ENCODE results near the gene MYBPH. TPM values are rescaled to one million over a fixed set of nuclear protein-coding genes. Genes with fewer than 3 reads are reported as not detected.

Gene MYBPH
- total RNA-seq, 1 donor from 2014 or later, result not detected

DNA sequence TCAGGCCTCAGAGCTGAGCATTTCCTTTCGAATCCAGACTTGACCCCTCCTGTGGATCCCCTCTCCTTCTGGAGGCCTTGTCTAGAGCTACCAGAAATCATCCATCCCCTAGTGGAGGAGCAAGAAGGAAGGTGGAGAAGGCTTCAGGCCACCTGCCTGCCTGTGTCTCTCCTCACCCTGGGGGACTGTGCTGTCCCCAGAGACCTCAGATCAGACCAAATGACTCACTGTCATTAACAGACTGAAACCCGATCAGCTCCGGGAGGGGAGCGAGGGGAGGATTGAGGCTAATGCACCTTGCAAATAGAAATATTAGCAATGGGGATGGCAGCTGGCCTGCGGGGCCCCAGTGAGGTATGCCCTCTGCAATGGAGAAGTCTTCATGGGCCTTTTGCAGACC, 2.1 kb downstream of the MYBPH start:
- no peaks in the 10 kb centered on the region for H3K27me3 ChIP-seq (ENCODE audit: control insufficient read depth, insufficient read depth, low read length)
- H3K4me3 ChIP-seq (ENCODE audit: low read depth, low read length), result no peak overlapping the region
- H3K36me3 ChIP-seq (ENCODE audit: control insufficient read depth, insufficient read depth, low read length), result no peaks in the 10 kb centered on the region
- no peak for DNase-seq (ENCODE audit: low read depth)
- no peak for TF ChIP-seq CTCF (IDR thresholded peaks at IDR 0.05; ENCODE audit: insufficient read depth, low read length, poor library complexity, severe bottlenecking)

DNA sequence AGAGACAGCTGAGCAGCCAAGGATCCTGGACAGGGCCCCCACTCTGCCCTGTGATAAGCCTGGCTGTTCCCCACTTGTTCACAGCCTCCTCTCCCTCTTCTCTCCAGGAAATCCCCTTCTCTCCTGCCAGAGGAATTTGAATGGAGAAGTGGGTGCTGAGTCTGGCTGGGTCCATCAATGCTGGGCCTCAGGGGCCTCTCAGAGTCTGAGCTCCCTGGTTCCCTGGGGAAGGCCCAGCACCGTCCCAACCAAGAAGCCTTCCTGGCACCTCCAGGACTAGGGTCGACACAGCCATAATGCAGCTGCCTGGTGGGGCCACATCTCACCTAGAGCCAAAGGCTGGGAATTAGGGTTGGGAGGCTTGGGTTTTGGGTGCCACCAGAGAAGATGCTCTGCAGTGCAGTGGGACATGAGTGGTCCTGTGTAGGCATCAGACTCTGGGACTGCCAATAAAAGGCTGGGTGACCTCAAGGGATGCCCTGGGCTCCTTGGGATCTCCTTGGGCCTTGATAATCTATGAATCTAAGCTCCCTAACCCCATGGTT, 2.5 kb downstream of the MYBPH start:
- no peaks in the 10 kb centered on the region for H3K36me3 ChIP-seq (ENCODE audit: control insufficient read depth, insufficient read depth, low read length)
- no peak for TF ChIP-seq CTCF (IDR thresholded peaks at IDR 0.05; ENCODE audit: insufficient read depth, low read length, poor library complexity, severe bottlenecking)
- no peak overlapping the region for H3K4me3 ChIP-seq (ENCODE audit: low read depth, low read length)
- DNase-seq (ENCODE audit: low read depth), result no peak
- no peaks in the 10 kb centered on the region for H3K27me3 ChIP-seq (ENCODE audit: control insufficient read depth, insufficient read depth, low read length)

- no peak for DNase-seq (ENCODE audit: low read depth)
- no peak overlapping the region for H3K4me3 ChIP-seq (ENCODE audit: low read depth, low read length)
These were observed 3.2 kb downstream of the MYBPH start for GRCh38 chr1:203172184-203173010.

DNA sequence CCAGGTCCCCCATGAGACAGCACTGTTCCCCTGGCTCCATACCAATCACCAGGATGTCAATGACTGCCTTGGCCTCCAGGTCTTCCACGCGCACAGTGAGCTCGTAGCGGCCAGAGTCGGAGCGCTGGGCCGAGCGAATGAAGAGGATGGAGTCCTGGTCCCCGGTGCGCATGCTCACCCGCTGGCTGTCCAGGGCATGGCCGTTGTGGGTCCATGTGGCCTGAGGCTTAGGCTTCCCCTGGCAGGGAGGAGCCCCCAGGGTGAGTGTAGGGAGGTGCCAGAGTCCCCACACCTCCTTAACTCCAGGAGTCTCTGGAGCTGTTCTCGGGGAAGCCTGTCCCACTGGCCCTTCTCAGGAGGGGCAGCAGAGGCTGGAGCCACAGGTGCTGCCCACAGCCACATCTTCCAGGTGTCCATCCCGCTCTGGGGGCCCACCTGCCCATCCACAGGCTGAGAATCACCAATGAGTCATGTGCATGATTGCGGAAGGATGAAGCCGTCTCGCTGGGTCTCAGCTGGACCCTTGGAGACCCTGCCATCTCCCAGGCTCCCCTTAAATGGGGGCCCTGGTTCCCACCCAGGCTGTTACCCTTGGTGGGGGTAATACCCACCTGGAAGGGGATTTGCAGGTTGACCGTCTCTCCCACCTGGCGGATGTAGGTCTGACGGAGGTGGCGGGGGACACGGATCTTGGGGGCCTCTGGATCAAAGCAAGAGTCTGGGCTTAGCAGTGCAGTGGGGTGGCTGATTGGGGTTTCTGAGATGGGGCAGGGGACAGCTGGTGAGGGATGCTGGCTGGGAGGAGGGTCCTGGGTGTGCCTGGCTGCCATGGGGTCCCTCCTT, 4.1 kb downstream of the MYBPH start:
- H3K27me3 ChIP-seq (ENCODE audit: control insufficient read depth, insufficient read depth, low read length), result no peaks in the 10 kb centered on the region
- TF ChIP-seq CTCF (IDR thresholded peaks at IDR 0.05; ENCODE audit: insufficient read depth, low read length, poor library complexity, severe bottlenecking), result no peak
- H3K36me3 ChIP-seq (ENCODE audit: control insufficient read depth, insufficient read depth, low read length), result no peaks in the 10 kb centered on the region
- H3K4me3 ChIP-seq (ENCODE audit: low read depth, low read length), result no peak overlapping the region
- DNase-seq (ENCODE audit: low read depth), result no peak

More at GRCh38 chr1:203172184-203173010, 3.2 kb downstream of the MYBPH start:
- peak; percentile 94 for TF ChIP-seq CTCF (IDR thresholded peaks at IDR 0.05; ENCODE audit: insufficient read depth, low read length, poor library complexity, severe bottlenecking)
- H3K36me3 ChIP-seq (ENCODE audit: control insufficient read depth, insufficient read depth, low read length), result no peaks in the 10 kb centered on the region
- H3K27me3 ChIP-seq (ENCODE audit: control insufficient read depth, insufficient read depth, low read length), result no peaks in the 10 kb centered on the region

DNA sequence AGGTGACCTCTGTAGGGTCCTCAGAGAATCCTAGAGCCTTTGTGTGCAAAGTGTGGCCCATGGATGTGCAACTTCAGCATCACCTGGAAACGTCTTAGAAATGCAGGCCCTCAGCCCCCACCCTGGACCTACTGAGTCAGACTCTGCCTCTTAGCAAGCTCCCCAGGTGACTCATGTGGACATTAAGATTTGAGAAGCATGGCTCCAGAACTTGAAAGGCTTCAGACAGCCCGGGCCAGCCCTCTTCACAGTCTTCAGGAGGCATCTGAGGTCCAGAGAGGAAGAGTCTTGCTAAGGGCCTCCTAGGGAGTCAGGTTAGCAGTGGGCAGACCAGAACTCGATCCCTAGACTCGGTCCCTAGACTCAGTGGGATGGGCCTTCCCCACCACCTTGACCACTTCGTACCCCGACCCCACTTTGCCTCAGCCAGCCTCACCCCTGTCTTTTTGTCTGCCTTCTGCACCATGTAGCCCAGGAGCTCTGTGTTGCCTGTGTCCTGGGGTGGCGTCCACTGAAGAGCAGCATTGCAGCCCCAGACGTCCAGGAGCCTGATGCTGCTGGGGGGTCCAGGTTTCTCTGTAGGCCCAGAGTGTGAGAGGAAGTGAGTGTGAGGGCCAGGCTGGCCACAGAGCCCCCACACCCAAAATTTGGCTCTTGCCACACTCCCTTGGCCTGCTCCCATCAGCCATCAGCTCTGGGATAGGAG, 4.8 kb downstream of the MYBPH start:
- no peaks in the 10 kb centered on the region for H3K27me3 ChIP-seq (ENCODE audit: control insufficient read depth, insufficient read depth, low read length)
- no peak overlapping the region for H3K4me3 ChIP-seq (ENCODE audit: low read depth, low read length)
- DNase-seq (ENCODE audit: low read depth), result no peak
- H3K36me3 ChIP-seq (ENCODE audit: control insufficient read depth, insufficient read depth, low read length), result no peaks in the 10 kb centered on the region
- TF ChIP-seq CTCF (IDR thresholded peaks at IDR 0.05; ENCODE audit: insufficient read depth, low read length, poor library complexity, severe bottlenecking), result no peak

Data from kidney epithelial cell (primary cell).